Astrocyte of the spinal cord (primary cell): ENCODE measurements around the gene ZNF593.

ENCODE experiments used
- DNase-seq: peaks from one replicate; pipeline ENCODE4 v3.0.0; 2011; ENCODE audit warnings: low read depth, low spot score
- H3K4me3 ChIP-seq: 2 replicates; pipeline ENCODE4 v1.5.1; 2011; ENCODE audit warnings: low read depth, mild to moderate bottlenecking, low read length, moderate library complexity
- CTCF ChIP-seq: IDR thresholded peaks from 2 replicates; pipeline ENCODE4 v1.5.1; 2012; ENCODE audit warnings: low read depth, mild to moderate bottlenecking, low read length, inconsistent platforms
- in situ Hi-C: cut with HindIII; loops from 2 replicates; pipeline ENCODE4 v1.10.0; 2017; ENCODE audit warnings: low sequenced_read_pairs

Gene ZNF593

GRCh38 chr1:26215246-26215645, 45.5 kb downstream of the ZNF593 start:
- in situ Hi-C loops = no loop called here
- TF ChIP-seq CTCF = no peak
- H3K4me3 ChIP-seq = no peak overlapping the region
- DNase-seq = no peak

- TF ChIP-seq CTCF = no peak
- in situ Hi-C loops = no loop called here
- no peak overlapping the region for H3K4me3 ChIP-seq
- no peak for DNase-seq
These were observed 49.3 kb downstream of the ZNF593 start for GRCh38 chr1:26218906-26219494.
